HCT116 (cell line): ENCODE measurements around the gene CCNE1. TPM values are rescaled to one million over a fixed set of nuclear protein-coding genes. Genes with fewer than 3 reads are reported as not detected.

ENCODE experiments used
- ATAC-seq: fragments of 200-7000 bp; cut with Tn5 transposase; 2 replicates; pipeline ENCODE4 v1.9.1; 2020; ENCODE audit warnings: mild to moderate bottlenecking, moderate library complexity
- BruUV-seq: library from RNA; stranded (reverse); fragments of 400-500 nt; replicated peaks from 2 replicates; lab custom pipeline; 2021; lab: Mats Ljungman, UMichigan
- CTCF ChIA-PET: fragments of 300-600 bp; sonication (Branson Sonifier 250); formaldehyde crosslinking; loops from one replicate; lab custom pipeline; 2021; ENCODE audit warnings: antibody characterized with exemption; lab: Charles Lee
- POLR2A ChIA-PET: fragments of 300-600, 350-600 bp; sonication (Branson Sonifier 250); formaldehyde crosslinking; loops from one replicate; lab custom pipeline; 2021; ENCODE audit warnings: antibody characterized with exemption; lab: Charles Lee
- RAD21 ChIA-PET, 2 experiments: fragments of 300-600 bp; sonication (Branson Sonifier 250); formaldehyde crosslinking; loops; one replicate each; lab custom pipeline; 2023; ENCODE audit warnings: low total read pairs in 2 of 2; ENCODE audit not compliant: uncharacterized antibody in 2 of 2, unreplicated experiment in 2 of 2, low non-redundant PET in 1 of 2; lab: Charles Lee
- DNase-seq: peaks from one replicate; pipeline ENCODE4 v3.0.0-alpha.2; 2010; ENCODE audit warnings: low read depth, low spot score
- H2AFZ ChIP-seq: fragments of 200-600 bp; shearing (Covaris generic), sonication (generic); 2 replicates; pipeline ENCODE4 v1.6.1; 2017; ENCODE audit warnings: low read depth, mixed run types, mixed read lengths, antibody characterized with exemption, low read length; ENCODE audit not compliant: poor library complexity, severe bottlenecking
- H3K27ac ChIP-seq: 2 replicates; pipeline ENCODE4 v1.5.1; 2012; ENCODE audit warnings: low read depth, low read length
- H3K27me3 ChIP-seq: fragments of 200-600 bp; sonication (generic); 2 replicates; pipeline ENCODE4 v1.6.1; 2016; ENCODE audit warnings: mixed run types, low read length, mixed read lengths; ENCODE audit not compliant: insufficient read depth
- H3K36me3 ChIP-seq, 2 experiments: fragments of 200-500 bp in 1 of 2; fragments of 200-600 bp in 1 of 2; sonication (Bioruptor generic) in 1 of 2; sonication (generic) in 1 of 2; 2 replicates each; pipeline versions ENCODE4 v1.5.1 to v1.6.1; 2014 to 2016; ENCODE audit warnings: low read length in 2 of 2, inconsistent platforms in 1 of 2, mixed read lengths in 1 of 2, mixed run types in 1 of 2; ENCODE audit not compliant: insufficient read depth in 2 of 2, control insufficient read depth in 1 of 2
- H3K4me1 ChIP-seq, 2 experiments: fragments of 200-600 bp in 1 of 2; sonication (generic) in 1 of 2; 2 replicates each; pipeline versions ENCODE4 v1.5.1 to v1.6.1; 2012 to 2017; ENCODE audit warnings: low read length in 2 of 2, inconsistent platforms in 1 of 2, mild to moderate bottlenecking in 1 of 2, mixed read lengths in 1 of 2, mixed run types in 1 of 2, moderate library complexity in 1 of 2; ENCODE audit not compliant: insufficient read depth in 2 of 2, control insufficient read depth in 1 of 2
- H3K4me2 ChIP-seq: fragments of 200-600 bp; sonication (generic); 2 replicates; pipeline ENCODE4 v1.6.1; 2017; ENCODE audit warnings: mixed run types, low read length, mixed read lengths
- H3K4me3 ChIP-seq, 2 experiments: fragments of 200-600 bp in 1 of 2; sonication (generic) in 1 of 2; replicated peaks in 1 of 2; 2 replicates each; pipeline ENCODE4 v1.5.1; 2011 to 2016; ENCODE audit warnings: low read length in 2 of 2, control low read depth in 1 of 2, low read depth in 1 of 2, mild to moderate bottlenecking in 1 of 2, mixed read lengths in 1 of 2, mixed run types in 1 of 2
- H3K79me2 ChIP-seq: fragments of 200-600 bp; sonication (generic); 2 replicates; pipeline ENCODE4 v1.6.1; 2017; ENCODE audit warnings: mild to moderate bottlenecking, mixed run types, low read length, moderate library complexity, mixed read lengths; ENCODE audit not compliant: insufficient read depth
- H3K9ac ChIP-seq: fragments of 200-600 bp; sonication (generic); 2 replicates; pipeline ENCODE4 v1.6.1; 2016; ENCODE audit warnings: low read length, mixed read lengths
- H3K9me2 ChIP-seq: fragments of 200-600 bp; sonication (generic), shearing (Covaris generic); 2 replicates; pipeline ENCODE4 v1.6.1; 2017; ENCODE audit warnings: mixed run types, mild to moderate bottlenecking, moderate library complexity; ENCODE audit not compliant: insufficient read depth
- H3K9me3 ChIP-seq, 2 experiments: fragments of 200-500 bp in 1 of 2; fragments of 200-600 bp in 1 of 2; sonication (Bioruptor generic) in 1 of 2; sonication (generic) in 1 of 2; 2 replicates each; pipeline ENCODE4 v1.6.1; 2014 to 2017; ENCODE audit warnings: low read length in 2 of 2, mixed read lengths in 2 of 2, inconsistent platforms in 1 of 2, low read depth in 1 of 2, mild to moderate bottlenecking in 1 of 2, mixed run types in 1 of 2, moderate library complexity in 1 of 2; ENCODE audit not compliant: control insufficient read depth in 1 of 2, insufficient read depth in 1 of 2
- H4K20me1 ChIP-seq: fragments of 200-600 bp; sonication (generic), shearing (Covaris generic); 2 replicates; pipeline ENCODE4 v1.6.1; 2017; ENCODE audit warnings: mixed run types, mild to moderate bottlenecking, moderate library complexity; ENCODE audit not compliant: insufficient read depth
- CBX3 ChIP-seq: IDR thresholded peaks from 2 replicates; pipeline ENCODE4 v1.6.1; 2012; ENCODE audit warnings: low read depth
- CEBPB ChIP-seq: IDR thresholded peaks from 2 replicates; pipeline ENCODE4 v1.6.1; 2012; ENCODE audit warnings: low read depth
- CTCF ChIP-seq, 3 experiments: fragments of 200-600 bp in 1 of 3; sonication (generic) in 1 of 3; IDR thresholded peaks in 2 of 3; conservative IDR thresholded peaks in 1 of 3; 2 replicates each; pipeline ENCODE4 v1.5.1; 2012 to 2017; ENCODE audit warnings: low read depth in 2 of 3, low read length in 2 of 3, antibody characterized with exemption in 1 of 3, borderline replicate concordance in 1 of 3, control low read depth in 1 of 3, mild to moderate bottlenecking in 1 of 3, mixed read lengths in 1 of 3, mixed run types in 1 of 3, moderate library complexity in 1 of 3; ENCODE audit not compliant: insufficient read depth in 1 of 3
- ELF1 ChIP-seq: IDR thresholded peaks from 2 replicates; pipeline ENCODE4 v1.6.1; 2012; ENCODE audit warnings: low read depth, borderline replicate concordance
- EZH2 ChIP-seq: fragments of 200-600 bp; sonication (generic); IDR thresholded peaks from 2 replicates; pipeline ENCODE4 v1.6.1; 2017; ENCODE audit warnings: antibody characterized with exemption, mixed run types
- EZH2phosphoT487 ChIP-seq: fragments of 200-600 bp; IDR thresholded peaks from 2 replicates; pipeline ENCODE4 v1.6.1; 2018; ENCODE audit warnings: antibody characterized with exemption, borderline replicate concordance
- JUND ChIP-seq: IDR thresholded peaks from 2 replicates; pipeline ENCODE4 v1.6.1; 2012
- MAX ChIP-seq: IDR thresholded peaks from 2 replicates; pipeline ENCODE4 v1.6.1; 2012
- POLR2AphosphoS5 ChIP-seq: IDR thresholded peaks from 2 replicates; pipeline ENCODE4 v1.6.1; 2011; ENCODE audit warnings: mild to moderate bottlenecking, low read depth, low read length, moderate library complexity
- RAD21 ChIP-seq: IDR thresholded peaks from 2 replicates; pipeline ENCODE4 v1.6.1; 2012; ENCODE audit warnings: low read depth, mild to moderate bottlenecking
- REST ChIP-seq: IDR thresholded peaks from 2 replicates; pipeline ENCODE4 v1.6.1; 2012; ENCODE audit warnings: low read depth
- SIN3A ChIP-seq: IDR thresholded peaks from 2 replicates; pipeline ENCODE4 v1.6.1; 2012; ENCODE audit warnings: low read depth
- SRF ChIP-seq: IDR thresholded peaks from 2 replicates; pipeline ENCODE4 v1.6.1; 2012; ENCODE audit warnings: low read depth
- TCF7L2 ChIP-seq: IDR thresholded peaks from 2 replicates; pipeline ENCODE4 v1.7.0; 2011; ENCODE audit warnings: borderline replicate concordance, inconsistent platforms; ENCODE audit not compliant: insufficient read depth, insufficient read length; ENCODE audit errors: extremely low read depth
- YY1 ChIP-seq: IDR thresholded peaks from 2 replicates; pipeline ENCODE4 v1.6.1; 2011; ENCODE audit warnings: low read length, low read depth, moderate library complexity, mild to moderate bottlenecking; ENCODE audit not compliant: insufficient replicate concordance; ENCODE audit errors: extremely low read depth
- ZBTB33 ChIP-seq: IDR thresholded peaks from 2 replicates; pipeline ENCODE4 v1.6.1; 2011; ENCODE audit warnings: mild to moderate bottlenecking, low read length, moderate library complexity; ENCODE audit not compliant: insufficient replicate concordance; ENCODE audit errors: extremely low read depth
- ZFX ChIP-seq: fragments of 450-650 bp; IDR thresholded peaks from 2 replicates; pipeline ENCODE4 v1.6.1; 2017
- intact Hi-C: fragments of 100-400 bp; cut with micrococcal nuclease; formaldehyde crosslinking; loops from 2 replicates; pipeline ENCODE4 v1.10.0; 2022
- total RNA-seq: library from RNA; stranded (reverse); gene quantifications from one replicate; pipeline ENCODE4 v1.2.1, GENCODE V29; 2021; ENCODE audit not compliant: unreplicated experiment

CCNE1 gene
- total RNA-seq, 1 experiment from 2014 or later, result 29.3 TPM

- TF ChIP-seq POLR2AphosphoS5 (no peak), SRF (no peak), RAD21 (no peak), ZFX (no peak)
- TF ChIP-seq, all 23 proteins: peak for 0
Observed at GRCh38 chr19:29807178-29807577, 4.6 kb upstream of the CCNE1 start (continued).

GRCh38 chr19:29807870-29808405, 3.9 kb upstream of the CCNE1 start:
- Histone ChIP-seq H3K36me3 (peaks cover 0 to 1% of the 10 kb centered on the region in 2 experiments; a peak in 1 of 4 replicates), H3K79me2 (peaks cover 6% of the 10 kb centered on the region; the same call in 1 of the 2 replicates), H2AFZ (no peak overlapping the region), H3K9me2 (no peaks in the 10 kb centered on the region), H3K9ac (no peak overlapping the region), H3K27me3 (no peaks in the 10 kb centered on the region), H4K20me1 (no peaks in the 10 kb centered on the region), H3K9me3 (no peaks in the 10 kb centered on the region), H3K4me3 (no peak overlapping the region), H3K27ac (no peak overlapping the region), H3K4me1 (peaks cover 16 to 34% of the 10 kb centered on the region in 2 experiments), H3K4me2 (no peak overlapping the region)
- TF ChIP-seq SIN3A (no peak), EZH2phosphoT487 (no peak), YY1 (no peak), CBX3 (no peak), ZBTB33 (no peak), CTCF (IDR thresholded peaks at IDR 0.05 in 2 of 3, conservative IDR thresholded peaks at IDR 0.05 in 1 of 3; ENCODE audit: borderline replicate concordance in 1 of 3, insufficient read depth in 1 of 3, low read depth in 2 of 3, low read length in 2 of 3) (no peak), CEBPB (no peak), TCF7L2 (no peak), EZH2 (no peak), MAX (no peak), REST (no peak), JUND (no peak), ELF1 (no peak)
- ChIA-PET CTCF (no interaction called here), POLR2A (no interaction called here), RAD21 (interaction anchor here in 1 of 2 experiments (0.6 kb wide), 1 partner anchor 37 kb away, joined by 5 read pairs; no protein-coding TSS in a partner anchor)
- ATAC-seq (no peak), DNase-seq (no peak)
- BruUV-seq, result no TSS peak
- intact Hi-C loops, result no loop called here
